ENCODE measurements around the gene MROH8. TPM values are rescaled to one million over a fixed set of nuclear protein-coding genes. Genes with fewer than 3 reads are reported as not detected.

MROH8 gene
- total RNA-seq, 1 donor from 2014 or later: 3.6 TPM

GRCh38 chr20:37179683-37180524, 556 bp upstream of the MROH8 start:
- H3K27me3 ChIP-seq (ENCODE audit: low read depth): no peaks in the 10 kb centered on the region
- intact Hi-C loops (cut with micrococcal nuclease): no loop called here
- H3K4me1 ChIP-seq: peaks cover 53% of the 10 kb centered on the region

DNA sequence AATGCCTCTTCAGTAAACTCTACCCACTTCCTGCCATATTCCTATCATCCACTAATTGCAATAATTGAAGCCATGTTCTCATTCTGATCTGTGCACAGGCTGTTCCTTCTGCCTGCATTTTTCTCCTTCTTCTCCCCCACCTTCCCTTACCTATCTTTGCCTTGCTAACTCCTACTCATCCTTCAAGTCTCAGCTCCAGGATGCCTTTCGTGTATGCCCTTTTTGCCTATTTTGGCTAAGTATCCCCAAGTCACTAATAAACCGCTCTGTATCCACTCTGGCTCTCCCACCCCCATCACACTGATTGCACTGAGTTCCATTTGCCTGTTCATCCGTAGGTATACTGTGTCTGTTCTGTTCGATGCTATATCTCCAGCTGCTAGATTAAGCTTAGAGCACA, 6.5 kb downstream of the MROH8 start:
- Histone ChIP-seq H3K27ac (replicated peaks) (no peak overlapping the region), H3K27me3 (ENCODE audit: low read depth) (no peaks in the 10 kb centered on the region), H3K4me1 (peaks cover 6% of the 10 kb centered on the region), H3K36me3 (peaks cover 3% of the 10 kb centered on the region), H3K4me3 (no peak overlapping the region), H3K9me3 (replicated peaks) (no peaks in the 10 kb centered on the region)
- intact Hi-C loops (cut with micrococcal nuclease): no loop called here
- no peak for TF ChIP-seq CTCF (IDR thresholded peaks at IDR 0.05; ENCODE audit: borderline replicate concordance)
- no peak for DNase-seq

More at GRCh38 chr20:37179683-37180524, 556 bp upstream of the MROH8 start:
- Histone ChIP-seq H3K9me3 (replicated peaks) (no peaks in the 10 kb centered on the region), H3K4me3 (peak overlapping the region; percentile 76), H3K27ac (replicated peaks) (peak overlapping the region; percentile 98), H3K36me3 (peaks cover 15% of the 10 kb centered on the region)
- TF ChIP-seq CTCF (IDR thresholded peaks at IDR 0.05; ENCODE audit: borderline replicate concordance): no peak
- no peak for DNase-seq

DNA sequence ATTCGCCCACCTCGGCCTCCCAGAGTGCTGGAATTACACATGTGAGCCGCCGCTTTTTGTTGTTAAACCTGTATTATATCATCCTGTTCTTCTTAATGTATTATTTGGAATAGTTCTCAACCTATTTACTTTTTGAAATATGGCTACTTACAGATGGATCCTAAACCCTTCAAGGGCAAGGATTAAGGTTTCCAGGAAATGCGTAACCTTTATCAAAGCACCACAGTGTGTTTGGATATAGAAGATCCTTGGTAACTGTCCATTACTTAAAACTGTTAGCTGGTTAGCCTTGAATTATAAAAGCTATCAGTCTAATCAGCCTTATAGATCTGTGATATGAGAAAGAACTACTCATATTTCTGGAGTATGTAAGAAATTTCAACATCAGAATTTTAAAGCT, 12.5 kb downstream of the MROH8 start:
- H3K9me3 ChIP-seq (replicated peaks): no peaks in the 10 kb centered on the region
- DNase-seq: no peak
- H3K4me1 ChIP-seq: no peaks in the 10 kb centered on the region
- no peak for TF ChIP-seq CTCF (IDR thresholded peaks at IDR 0.05; ENCODE audit: borderline replicate concordance)
- no peak overlapping the region for H3K4me3 ChIP-seq
- intact Hi-C loops (cut with micrococcal nuclease): no loop called here
- peaks cover 15% of the 10 kb centered on the region for H3K36me3 ChIP-seq
- H3K27me3 ChIP-seq (ENCODE audit: low read depth): no peaks in the 10 kb centered on the region
- no peak overlapping the region for H3K27ac ChIP-seq (replicated peaks)

DNA sequence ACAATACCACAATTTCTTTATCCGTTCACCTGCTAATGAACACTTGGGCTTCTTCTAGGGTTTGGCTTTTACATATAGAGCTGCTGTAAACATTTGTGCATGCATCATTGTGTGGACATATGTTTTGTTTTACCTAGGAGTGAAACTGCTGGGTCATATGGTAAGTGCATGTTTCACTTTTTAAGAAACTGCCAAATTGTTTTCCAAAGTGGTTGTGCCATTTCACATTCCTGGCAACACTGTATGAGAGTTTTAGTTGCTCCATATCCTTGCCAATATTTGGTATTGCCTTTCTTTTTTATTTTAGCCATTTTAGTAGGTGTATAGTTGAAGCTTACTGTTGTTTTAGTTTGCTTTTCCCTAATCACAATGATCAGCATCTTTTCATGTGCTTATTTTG, 14.3 kb downstream of the MROH8 start:
- Histone ChIP-seq H3K9me3 (replicated peaks) (no peaks in the 10 kb centered on the region), H3K4me3 (no peak overlapping the region), H3K27me3 (ENCODE audit: low read depth) (no peaks in the 10 kb centered on the region), H3K36me3 (peaks cover 15% of the 10 kb centered on the region), H3K4me1 (no peaks in the 10 kb centered on the region), H3K27ac (replicated peaks) (no peak overlapping the region)
- no peak for DNase-seq
- intact Hi-C loops (cut with micrococcal nuclease): no loop called here
- TF ChIP-seq CTCF (IDR thresholded peaks at IDR 0.05; ENCODE audit: borderline replicate concordance): no peak

GRCh38 chr20:37163832-37164554, 15.4 kb downstream of the MROH8 start:
- no peaks in the 10 kb centered on the region for H3K4me1 ChIP-seq
- H3K4me3 ChIP-seq: no peak overlapping the region
- no peak for TF ChIP-seq CTCF (IDR thresholded peaks at IDR 0.05; ENCODE audit: borderline replicate concordance)
- H3K9me3 ChIP-seq (replicated peaks): no peaks in the 10 kb centered on the region
- H3K36me3 ChIP-seq: peaks cover 15% of the 10 kb centered on the region
- intact Hi-C loops (cut with micrococcal nuclease): no loop called here
- no peak overlapping the region for H3K27ac ChIP-seq (replicated peaks)
- H3K27me3 ChIP-seq (ENCODE audit: low read depth): no peaks in the 10 kb centered on the region
- DNase-seq: no peak
